Mucosa of stomach (tissue), 1 donor: ENCODE results near the gene PIK3R5.

Experiments
- H3K27me3 ChIP-seq: one replicate; pipeline ENCODE4 v1.7.0; 2013; ENCODE audit warnings: mild to moderate bottlenecking, low read length; ENCODE audit not compliant: control insufficient read depth, insufficient read depth
- H3K36me3 ChIP-seq: one replicate; pipeline ENCODE4 v1.7.0; 2013; ENCODE audit warnings: low read length; ENCODE audit not compliant: control insufficient read depth, insufficient read depth
- H3K4me1 ChIP-seq: one replicate; pipeline ENCODE4 v1.7.0; 2013; ENCODE audit warnings: mild to moderate bottlenecking, low read length; ENCODE audit not compliant: control insufficient read depth, insufficient read depth
- H3K4me3 ChIP-seq: one replicate; pipeline ENCODE4 v1.7.0; 2013; ENCODE audit warnings: low read length
- H3K9ac ChIP-seq: one replicate; pipeline ENCODE4 v1.7.0; 2013; ENCODE audit warnings: mild to moderate bottlenecking, low read length, moderate library complexity
- H3K9me3 ChIP-seq: one replicate; pipeline ENCODE4 v1.7.0; 2013; ENCODE audit warnings: mild to moderate bottlenecking, low read length, moderate library complexity; ENCODE audit not compliant: control insufficient read depth
- donor health status: Pancreatic carcinoma.

Gene PIK3R5

DNA sequence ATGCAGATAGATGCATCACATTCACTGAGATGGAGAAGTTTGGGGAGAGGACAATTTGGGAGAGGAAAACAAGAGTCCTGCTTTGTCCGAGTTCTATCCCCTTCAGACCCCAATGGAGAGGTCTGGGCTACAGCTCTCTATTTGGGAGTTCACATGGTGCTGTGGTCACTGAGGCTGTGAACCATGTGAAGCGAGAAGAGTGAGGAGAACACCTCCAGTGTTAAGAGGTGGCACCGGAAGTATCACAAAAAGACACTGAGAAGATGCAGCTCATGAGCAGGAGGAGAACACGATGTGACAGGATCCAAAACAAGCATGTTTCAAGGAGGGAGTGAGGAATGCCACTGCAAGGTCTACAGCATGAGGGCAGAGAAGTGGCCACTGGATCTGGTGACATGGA lies 39.7 kb downstream of the PIK3R5 start:
- Histone ChIP-seq H3K4me1 (no peaks in the 10 kb centered on the region), H3K4me3 (no peak overlapping the region), H3K27me3 (no peaks in the 10 kb centered on the region), H3K36me3 (no peaks in the 10 kb centered on the region), H3K9ac (no peak overlapping the region), H3K9me3 (peaks cover 8% of the 10 kb centered on the region)

DNA sequence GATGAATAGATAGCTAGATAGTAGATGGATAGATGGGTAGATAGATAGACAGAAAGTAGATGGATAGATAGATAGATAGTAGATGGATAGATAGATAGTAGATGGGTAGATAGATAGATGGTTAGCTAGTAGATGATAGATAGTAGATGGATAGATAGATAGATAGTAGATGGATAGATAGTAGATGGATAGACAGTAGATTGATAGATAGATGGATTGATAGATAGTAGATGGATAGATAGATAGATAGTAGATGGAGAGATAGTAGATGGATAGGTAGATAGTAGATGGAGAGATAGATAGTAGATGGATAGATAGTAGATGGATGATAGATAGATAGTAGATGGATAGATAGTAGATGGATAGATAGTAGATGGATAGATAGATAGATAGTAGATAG lies 40.4 kb downstream of the PIK3R5 start:
- H3K27me3 ChIP-seq, result no peaks in the 10 kb centered on the region

GRCh38 chr17:8924595-8924994 lies 40.9 kb downstream of the PIK3R5 start:
- no peaks in the 10 kb centered on the region for H3K36me3 ChIP-seq
- peaks cover 8% of the 10 kb centered on the region for H3K9me3 ChIP-seq
- H3K27me3 ChIP-seq, result no peaks in the 10 kb centered on the region
- no peak overlapping the region for H3K9ac ChIP-seq
- no peaks in the 10 kb centered on the region for H3K4me1 ChIP-seq
- H3K4me3 ChIP-seq, result no peak overlapping the region

More for the DNA sequence above, 40.4 kb downstream of the PIK3R5 start:
- no peaks in the 10 kb centered on the region for H3K4me1 ChIP-seq
- no peak overlapping the region for H3K9ac ChIP-seq
- no peak overlapping the region for H3K4me3 ChIP-seq
- peaks cover 8% of the 10 kb centered on the region for H3K9me3 ChIP-seq
- H3K36me3 ChIP-seq, result no peaks in the 10 kb centered on the region

DNA sequence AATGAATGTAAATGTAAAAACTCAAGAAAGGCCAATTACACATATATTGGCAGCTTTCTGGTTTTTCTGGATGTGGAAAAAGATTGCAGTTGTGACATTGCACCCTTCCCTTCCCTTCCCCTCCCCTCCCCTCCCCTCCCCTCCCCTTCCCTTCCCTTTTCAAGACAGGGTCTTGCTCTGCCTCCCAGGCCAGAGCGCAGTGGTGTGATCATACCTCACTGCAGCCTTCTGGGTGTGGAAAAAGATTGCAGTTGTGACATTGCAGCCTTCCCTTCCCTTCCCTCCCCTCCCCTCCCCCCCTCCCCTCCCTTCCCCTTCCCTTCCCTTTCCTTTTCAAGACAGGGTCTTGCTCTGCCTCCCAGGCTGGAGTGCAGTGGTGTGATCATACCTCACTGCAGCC lies 41.7 kb downstream of the PIK3R5 start:
- Histone ChIP-seq H3K4me1 (no peaks in the 10 kb centered on the region), H3K4me3 (no peak overlapping the region), H3K9me3 (peaks cover 8% of the 10 kb centered on the region), H3K27me3 (no peaks in the 10 kb centered on the region), H3K36me3 (no peaks in the 10 kb centered on the region), H3K9ac (no peak overlapping the region)

- Histone ChIP-seq H3K9me3 (peaks cover 3% of the 10 kb centered on the region), H3K36me3 (no peaks in the 10 kb centered on the region), H3K27me3 (no peaks in the 10 kb centered on the region), H3K9ac (no peak overlapping the region), H3K4me1 (no peaks in the 10 kb centered on the region), H3K4me3 (no peak overlapping the region)
These were observed 42.6 kb downstream of the PIK3R5 start for GRCh38 chr17:8922928-8923327.

DNA sequence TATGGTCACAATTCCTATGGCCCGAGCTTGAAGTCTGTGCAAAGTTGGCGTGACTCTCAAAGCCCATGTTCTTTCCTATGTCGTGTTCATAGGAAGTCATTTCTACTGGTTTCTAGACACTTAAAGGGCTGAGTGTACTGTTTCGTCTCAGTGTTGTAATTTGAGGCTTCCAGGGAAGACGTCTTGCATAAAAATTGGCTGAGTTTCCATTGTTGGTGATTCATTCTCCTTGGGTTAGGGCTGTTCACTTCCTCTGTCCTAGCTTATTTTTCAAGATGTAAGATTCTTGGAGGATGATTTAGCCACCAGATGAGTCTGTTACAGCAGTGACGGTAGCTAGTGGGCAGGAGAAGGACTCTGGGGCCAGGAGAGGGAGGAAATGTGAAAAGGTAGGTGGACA lies 43.1 kb downstream of the PIK3R5 start:
- Histone ChIP-seq H3K27me3 (no peaks in the 10 kb centered on the region), H3K9ac (no peak overlapping the region), H3K4me1 (no peaks in the 10 kb centered on the region)

DNA sequence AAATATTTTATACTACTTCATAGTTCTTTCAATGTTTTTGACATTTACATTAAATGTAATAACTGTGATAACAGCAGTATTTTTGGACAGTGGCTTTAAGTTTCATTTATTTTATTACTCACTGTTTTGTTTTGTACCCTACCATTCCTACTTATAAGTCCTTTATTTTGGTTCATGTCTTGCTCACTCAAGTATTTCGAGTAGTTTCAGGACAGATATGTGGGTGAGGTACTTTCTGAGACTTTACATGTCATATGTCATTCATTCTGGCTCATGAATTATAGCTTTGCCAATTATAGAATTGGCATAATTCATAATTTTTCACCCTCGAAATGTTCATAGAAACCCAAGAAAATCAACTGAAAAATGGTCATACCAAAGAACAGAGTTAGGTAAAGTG lies 44.4 kb downstream of the PIK3R5 start:
- H3K27me3 ChIP-seq, result no peaks in the 10 kb centered on the region
- H3K36me3 ChIP-seq, result no peaks in the 10 kb centered on the region
- H3K4me1 ChIP-seq, result no peaks in the 10 kb centered on the region
- no peak overlapping the region for H3K9ac ChIP-seq
- no peak overlapping the region for H3K4me3 ChIP-seq
- no peaks in the 10 kb centered on the region for H3K9me3 ChIP-seq

More for the DNA sequence above, 43.1 kb downstream of the PIK3R5 start:
- H3K36me3 ChIP-seq, result no peaks in the 10 kb centered on the region
- H3K9me3 ChIP-seq, result no peaks in the 10 kb centered on the region
- H3K4me3 ChIP-seq, result no peak overlapping the region

- Histone ChIP-seq H3K36me3 (no peaks in the 10 kb centered on the region), H3K4me3 (no peak overlapping the region), H3K27me3 (no peaks in the 10 kb centered on the region), H3K9ac (no peak overlapping the region), H3K9me3 (no peaks in the 10 kb centered on the region), H3K4me1 (no peaks in the 10 kb centered on the region)
These were observed 46.6 kb downstream of the PIK3R5 start for GRCh38 chr17:8918807-8919465.

DNA sequence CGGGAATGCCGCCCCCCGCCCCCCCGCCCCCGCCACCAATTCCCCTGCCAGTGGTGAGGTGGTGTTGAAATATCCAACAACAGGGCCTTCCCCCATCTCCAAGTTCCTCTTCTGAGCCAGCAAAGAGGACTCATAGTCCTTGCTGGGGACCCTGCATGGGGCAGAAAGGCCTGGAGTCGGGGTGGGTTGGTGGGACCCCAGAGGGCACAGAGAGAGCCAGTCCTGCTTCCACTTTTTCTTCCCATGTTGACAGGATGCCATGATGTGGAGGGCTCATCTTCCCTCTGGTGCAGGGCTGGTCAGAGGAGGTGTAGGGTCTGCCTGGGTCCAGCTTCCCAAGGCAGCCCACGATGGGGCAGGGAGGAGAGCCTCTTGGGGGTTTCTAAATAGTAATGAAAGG lies 49.0 kb downstream of the PIK3R5 start:
- Histone ChIP-seq H3K27me3 (no peaks in the 10 kb centered on the region), H3K4me1 (no peaks in the 10 kb centered on the region), H3K9ac (no peak overlapping the region), H3K9me3 (no peaks in the 10 kb centered on the region), H3K4me3 (no peak overlapping the region), H3K36me3 (no peaks in the 10 kb centered on the region)

- H3K9me3 ChIP-seq, result no peaks in the 10 kb centered on the region
- H3K4me3 ChIP-seq, result no peak overlapping the region
- no peaks in the 10 kb centered on the region for H3K27me3 ChIP-seq
- no peaks in the 10 kb centered on the region for H3K36me3 ChIP-seq
- no peak overlapping the region for H3K9ac ChIP-seq
- no peaks in the 10 kb centered on the region for H3K4me1 ChIP-seq
These were observed 51.0 kb downstream of the PIK3R5 start for GRCh38 chr17:8914554-8914953.

DNA sequence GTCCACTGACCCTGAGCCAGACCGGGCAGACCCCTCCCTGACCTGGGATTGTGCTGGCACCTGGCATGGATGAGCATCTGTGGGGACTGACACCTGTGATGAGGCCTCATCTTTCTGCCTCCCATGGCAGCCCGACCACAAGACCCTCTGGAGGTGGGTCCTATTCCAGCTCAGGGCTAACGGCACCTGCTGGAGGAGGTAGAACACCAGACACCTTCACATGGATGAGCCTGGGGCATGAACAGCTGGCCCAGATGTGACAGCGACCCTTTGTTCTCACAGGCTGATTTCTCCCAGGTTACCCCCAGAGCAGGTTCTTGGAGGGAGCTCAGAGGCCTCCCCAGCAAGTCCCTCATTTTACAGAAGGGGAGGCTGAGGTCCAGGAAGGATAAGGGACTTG lies 51.6 kb downstream of the PIK3R5 start:
- no peaks in the 10 kb centered on the region for H3K9me3 ChIP-seq
- H3K4me3 ChIP-seq, result no peak overlapping the region
- no peak overlapping the region for H3K9ac ChIP-seq
- no peaks in the 10 kb centered on the region for H3K36me3 ChIP-seq
- no peaks in the 10 kb centered on the region for H3K4me1 ChIP-seq
- H3K27me3 ChIP-seq, result no peaks in the 10 kb centered on the region

DNA sequence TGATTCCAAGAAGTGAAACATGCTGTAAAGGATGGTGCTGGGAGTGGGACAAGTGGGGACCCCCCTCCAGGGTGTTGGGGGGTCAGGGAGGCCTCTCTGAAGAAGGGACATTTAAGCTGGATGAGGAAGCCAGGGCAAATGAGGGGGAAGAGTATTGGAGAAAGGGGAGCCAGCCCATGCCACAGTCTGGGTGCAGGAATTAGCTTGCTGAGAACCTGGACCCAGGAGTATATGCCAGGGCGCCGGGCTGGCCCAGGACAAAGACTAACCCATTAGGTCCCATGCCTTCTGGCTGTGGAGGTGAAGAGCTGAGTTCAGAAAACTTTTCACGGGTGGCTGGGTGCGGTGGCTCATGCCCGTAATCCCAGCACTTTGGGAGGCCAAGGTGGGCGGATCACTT lies 52.4 kb downstream of the PIK3R5 start:
- Histone ChIP-seq H3K36me3 (no peaks in the 10 kb centered on the region), H3K27me3 (no peaks in the 10 kb centered on the region), H3K9ac (no peak overlapping the region), H3K4me1 (no peaks in the 10 kb centered on the region), H3K4me3 (no peak overlapping the region), H3K9me3 (no peaks in the 10 kb centered on the region)
